ENCODE data around the gene CGGBP1. TPM values are rescaled to one million over a fixed set of nuclear protein-coding genes. Genes with fewer than 3 reads are reported as not detected.

Gene CGGBP1
- total RNA-seq, 1 donor from 2014 or later, result 48.5 TPM

GRCh38 chr3:88090681-88091080 lies 31.9 kb upstream of the CGGBP1 start:
- intact Hi-C loops (cut with micrococcal nuclease), result no loop called here
- Histone ChIP-seq H3K27me3 (ENCODE audit: low read depth) (no peaks in the 10 kb centered on the region), H3K4me1 (peaks cover 13% of the 10 kb centered on the region), H3K4me3 (no peak overlapping the region), H3K36me3 (peaks cover 41% of the 10 kb centered on the region), H3K27ac (replicated peaks) (no peak overlapping the region), H3K9me3 (replicated peaks) (no peaks in the 10 kb centered on the region)
- TF ChIP-seq, protein P1, sequence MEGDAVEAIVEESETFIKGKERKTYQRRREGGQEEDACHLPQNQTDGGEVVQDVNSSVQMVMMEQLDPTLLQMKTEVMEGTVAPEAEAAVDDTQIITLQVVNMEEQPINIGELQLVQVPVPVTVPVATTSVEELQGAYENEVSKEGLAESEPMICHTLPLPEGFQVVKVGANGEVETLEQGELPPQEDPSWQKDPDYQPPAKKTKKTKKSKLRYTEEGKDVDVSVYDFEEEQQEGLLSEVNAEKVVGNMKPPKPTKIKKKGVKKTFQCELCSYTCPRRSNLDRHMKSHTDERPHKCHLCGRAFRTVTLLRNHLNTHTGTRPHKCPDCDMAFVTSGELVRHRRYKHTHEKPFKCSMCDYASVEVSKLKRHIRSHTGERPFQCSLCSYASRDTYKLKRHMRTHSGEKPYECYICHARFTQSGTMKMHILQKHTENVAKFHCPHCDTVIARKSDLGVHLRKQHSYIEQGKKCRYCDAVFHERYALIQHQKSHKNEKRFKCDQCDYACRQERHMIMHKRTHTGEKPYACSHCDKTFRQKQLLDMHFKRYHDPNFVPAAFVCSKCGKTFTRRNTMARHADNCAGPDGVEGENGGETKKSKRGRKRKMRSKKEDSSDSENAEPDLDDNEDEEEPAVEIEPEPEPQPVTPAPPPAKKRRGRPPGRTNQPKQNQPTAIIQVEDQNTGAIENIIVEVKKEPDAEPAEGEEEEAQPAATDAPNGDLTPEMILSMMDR (IDR thresholded peaks at IDR 0.05; ENCODE audit: borderline replicate concordance), result no peak
- DNase-seq, result no peak

- H3K27me3 ChIP-seq (ENCODE audit: low read depth), result no peaks in the 10 kb centered on the region
- no peak overlapping the region for H3K4me3 ChIP-seq
- no peak for DNase-seq
- peaks cover 28% of the 10 kb centered on the region for H3K4me1 ChIP-seq
- intact Hi-C loops (cut with micrococcal nuclease), result no loop called here
- H3K9me3 ChIP-seq (replicated peaks), result peaks cover 9% of the 10 kb centered on the region
- no peak overlapping the region for H3K27ac ChIP-seq (replicated peaks)
- peaks cover 18% of the 10 kb centered on the region for H3K36me3 ChIP-seq
- TF ChIP-seq, protein P1 (IDR thresholded peaks at IDR 0.05; ENCODE audit: borderline replicate concordance), result no peak
Observed at GRCh38 chr3:88084097-88084501, 25.3 kb upstream of the CGGBP1 start.

GRCh38 chr3:88082854-88083253 lies 24.0 kb upstream of the CGGBP1 start:
- Histone ChIP-seq H3K36me3 (peaks cover 17% of the 10 kb centered on the region), H3K4me3 (no peak overlapping the region), H3K27me3 (ENCODE audit: low read depth) (no peaks in the 10 kb centered on the region), H3K27ac (replicated peaks) (no peak overlapping the region), H3K4me1 (peaks cover 28% of the 10 kb centered on the region), H3K9me3 (replicated peaks) (peaks cover 9% of the 10 kb centered on the region)
- intact Hi-C loops (cut with micrococcal nuclease), result no loop called here
- DNase-seq, result no peak
- TF ChIP-seq, protein P1 (IDR thresholded peaks at IDR 0.05; ENCODE audit: borderline replicate concordance), result no peak

DNA sequence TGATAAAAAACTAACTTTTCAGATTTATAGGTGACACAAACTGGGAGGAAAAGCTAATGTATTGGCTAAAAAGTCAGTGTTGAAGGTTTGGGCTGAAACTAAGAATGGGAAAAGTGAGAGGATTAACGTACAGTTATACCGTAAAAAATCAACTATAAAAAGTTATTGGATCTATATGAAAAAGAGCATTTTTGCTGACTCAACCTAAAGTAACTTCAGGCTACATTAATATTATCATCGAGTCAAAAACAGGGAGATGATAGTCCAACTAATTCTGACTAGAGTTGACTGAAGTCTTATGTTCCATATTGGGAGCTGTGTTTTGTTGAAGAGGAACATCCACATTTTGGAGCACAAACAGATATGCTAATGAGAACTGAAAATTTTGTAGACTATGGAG lies 20.1 kb upstream of the CGGBP1 start:
- H3K36me3 ChIP-seq, result no peaks in the 10 kb centered on the region
- TF ChIP-seq, protein P1 (IDR thresholded peaks at IDR 0.05; ENCODE audit: borderline replicate concordance), result no peak
- peaks cover 9% of the 10 kb centered on the region for H3K9me3 ChIP-seq (replicated peaks)
- H3K27me3 ChIP-seq (ENCODE audit: low read depth), result no peaks in the 10 kb centered on the region
- peaks cover 44% of the 10 kb centered on the region for H3K4me1 ChIP-seq
- H3K4me3 ChIP-seq, result no peak overlapping the region
- DNase-seq, result no peak
- H3K27ac ChIP-seq (replicated peaks), result no peak overlapping the region
- intact Hi-C loops (cut with micrococcal nuclease), result no loop called here

DNA sequence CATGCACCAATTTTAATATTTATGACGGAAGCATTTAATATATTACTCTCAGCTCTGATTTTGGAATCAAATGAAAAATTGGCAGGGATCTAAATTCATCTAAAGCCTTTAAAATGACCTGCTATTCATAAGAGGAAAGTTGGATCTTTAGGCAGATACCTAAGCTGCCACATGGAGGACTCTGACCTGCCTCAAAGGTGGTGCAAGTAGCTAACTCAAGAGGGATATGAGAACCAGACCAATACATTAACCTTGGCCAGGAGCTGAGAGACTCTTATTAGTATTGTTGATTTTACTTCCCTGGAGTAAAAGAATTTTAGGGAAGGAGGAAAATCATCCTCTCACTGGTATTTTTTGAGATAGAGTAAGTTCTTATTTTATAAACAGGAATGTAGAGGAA lies 17.9 kb upstream of the CGGBP1 start:
- TF ChIP-seq, protein P1 (IDR thresholded peaks at IDR 0.05; ENCODE audit: borderline replicate concordance), result no peak
- no peak for DNase-seq
- Histone ChIP-seq H3K9me3 (replicated peaks) (peaks cover 9% of the 10 kb centered on the region), H3K27ac (replicated peaks) (no peak overlapping the region), H3K4me1 (peaks cover 41% of the 10 kb centered on the region), H3K27me3 (ENCODE audit: low read depth) (no peaks in the 10 kb centered on the region), H3K36me3 (no peaks in the 10 kb centered on the region), H3K4me3 (no peak overlapping the region)
- intact Hi-C loops (cut with micrococcal nuclease), result no loop called here

DNA sequence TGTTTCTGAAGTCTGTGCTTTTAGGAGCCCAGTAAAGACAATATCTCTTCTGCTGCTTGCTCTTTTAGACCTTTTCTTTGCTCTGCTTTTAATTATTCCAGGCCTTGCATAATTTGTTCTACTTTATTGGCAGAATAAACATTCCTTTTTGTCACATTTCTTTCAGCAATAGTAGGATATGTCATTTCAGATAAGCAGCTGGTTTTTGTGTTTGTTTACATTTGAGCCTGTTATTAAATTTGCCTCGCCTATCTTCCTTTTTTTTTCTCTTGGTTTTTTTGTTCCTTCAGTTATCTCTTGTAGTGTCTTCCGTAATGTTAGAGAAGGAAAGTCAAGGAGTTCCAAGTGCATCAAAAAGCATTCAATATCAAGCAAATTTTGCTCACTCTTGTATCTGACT lies 16.7 kb upstream of the CGGBP1 start:
- Histone ChIP-seq H3K4me1 (peaks cover 41% of the 10 kb centered on the region), H3K4me3 (no peak overlapping the region), H3K36me3 (no peaks in the 10 kb centered on the region), H3K27ac (replicated peaks) (peak overlapping the region; percentile 40), H3K27me3 (ENCODE audit: low read depth) (no peaks in the 10 kb centered on the region), H3K9me3 (replicated peaks) (peaks cover 6% of the 10 kb centered on the region)
- intact Hi-C loops (cut with micrococcal nuclease), result no loop called here
- DNase-seq, result no peak
- TF ChIP-seq, protein P1 (IDR thresholded peaks at IDR 0.05; ENCODE audit: borderline replicate concordance), result no peak

All from left ventricle myocardium inferior (tissue), 1 donor.